SU-DHL-6 (cell line): ENCODE measurements around the gene PTTG1IP.

Source experiments
- CTCF ChIP-seq: fragments of 200-600 bp; sonication (generic); IDR thresholded peaks from one replicate; pipeline ENCODE4 v1.5.1; 2017; ENCODE audit warnings: antibody characterized with exemption, mild to moderate bottlenecking, low read length, moderate library complexity; ENCODE audit not compliant: insufficient read depth, poor library complexity, severe bottlenecking
- EZH2phosphoT487 ChIP-seq: fragments of 200-600 bp; sonication (generic), shearing (Covaris generic); conservative IDR thresholded peaks from 2 replicates; pipeline ENCODE4 v1.6.1; 2018; ENCODE audit warnings: mild to moderate bottlenecking, antibody characterized with exemption, low read length, moderate library complexity, mixed read lengths

GRCh38 chr21:44894687-44895302 is 21.3 kb upstream of the PTTG1IP start:
- TF ChIP-seq CTCF, result no peak
- TF ChIP-seq EZH2phosphoT487, result no peak
